ENCODE measurements around the gene LY6G6C.

The LY6G6C gene

DNA sequence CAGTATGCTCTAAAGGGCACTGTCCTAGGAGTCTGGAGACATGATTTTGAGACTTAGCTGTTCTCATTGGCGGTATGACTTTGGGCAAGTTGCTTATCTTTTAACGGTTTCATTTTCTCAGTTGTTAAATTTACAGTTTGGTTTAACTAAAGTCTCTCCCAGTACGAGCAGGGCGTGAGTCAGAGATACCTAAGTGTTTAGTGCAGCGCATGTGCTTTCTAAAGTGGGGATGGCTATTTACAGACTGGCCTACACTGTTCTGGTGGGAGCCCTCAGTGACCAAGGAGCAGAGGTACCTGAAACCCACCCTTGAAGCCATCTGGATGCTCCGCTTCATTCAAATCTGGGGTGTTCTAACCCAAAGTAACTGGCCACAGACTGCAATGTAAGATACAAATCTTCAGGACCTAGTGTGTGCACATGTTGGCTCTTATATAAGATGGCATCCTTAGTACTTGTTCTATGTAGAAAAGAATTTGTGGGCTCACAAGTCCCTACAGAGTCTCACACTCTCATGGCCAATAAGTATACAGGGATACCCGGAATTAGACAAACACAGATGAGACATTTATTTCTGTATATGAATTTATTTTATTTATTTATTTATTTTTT lies 29.0 kb upstream of the LY6G6C start:
- Histone ChIP-seq H2AFZ (ENCODE audit: low read length) (no peak overlapping the region), H3K9ac (ENCODE audit: low read length) (no peak overlapping the region), H3K9me3 (ENCODE audit: low read length) (no peaks in the 10 kb centered on the region), H3K79me2 (ENCODE audit: insufficient read depth, low read length) (no peaks in the 10 kb centered on the region), H3F3A (ENCODE audit: insufficient read depth, low read length) (no peaks in the 10 kb centered on the region), H3K36me3 (ENCODE audit: insufficient read depth, low read length) (peaks cover 26% of the 10 kb centered on the region), H3K4me3 (ENCODE audit: low read depth, low read length, poor library complexity, severe bottlenecking) (no peak overlapping the region), H3K27me3 (ENCODE audit: insufficient read depth, low read length) (no peaks in the 10 kb centered on the region), H3K4me1 (ENCODE audit: insufficient read depth, low read length, severe bottlenecking) (no peaks in the 10 kb centered on the region), H3K9me2 (ENCODE audit: low read depth, low read length) (no peaks in the 10 kb centered on the region), H3K27ac (ENCODE audit: low read depth, low read length, poor library complexity, severe bottlenecking) (no peak overlapping the region), H4K20me1 (ENCODE audit: insufficient read depth, low read length) (no peaks in the 10 kb centered on the region), H3K4me2 (ENCODE audit: low read length) (no peak overlapping the region)
- TF ChIP-seq, protein P1, sequence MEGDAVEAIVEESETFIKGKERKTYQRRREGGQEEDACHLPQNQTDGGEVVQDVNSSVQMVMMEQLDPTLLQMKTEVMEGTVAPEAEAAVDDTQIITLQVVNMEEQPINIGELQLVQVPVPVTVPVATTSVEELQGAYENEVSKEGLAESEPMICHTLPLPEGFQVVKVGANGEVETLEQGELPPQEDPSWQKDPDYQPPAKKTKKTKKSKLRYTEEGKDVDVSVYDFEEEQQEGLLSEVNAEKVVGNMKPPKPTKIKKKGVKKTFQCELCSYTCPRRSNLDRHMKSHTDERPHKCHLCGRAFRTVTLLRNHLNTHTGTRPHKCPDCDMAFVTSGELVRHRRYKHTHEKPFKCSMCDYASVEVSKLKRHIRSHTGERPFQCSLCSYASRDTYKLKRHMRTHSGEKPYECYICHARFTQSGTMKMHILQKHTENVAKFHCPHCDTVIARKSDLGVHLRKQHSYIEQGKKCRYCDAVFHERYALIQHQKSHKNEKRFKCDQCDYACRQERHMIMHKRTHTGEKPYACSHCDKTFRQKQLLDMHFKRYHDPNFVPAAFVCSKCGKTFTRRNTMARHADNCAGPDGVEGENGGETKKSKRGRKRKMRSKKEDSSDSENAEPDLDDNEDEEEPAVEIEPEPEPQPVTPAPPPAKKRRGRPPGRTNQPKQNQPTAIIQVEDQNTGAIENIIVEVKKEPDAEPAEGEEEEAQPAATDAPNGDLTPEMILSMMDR (IDR thresholded peaks at IDR 0.05; ENCODE audit: low read length) = no peak
- no peak for TF ChIP-seq EZH2 (IDR thresholded peaks at IDR 0.05; ENCODE audit: borderline replicate concordance, low read length)

DNA sequence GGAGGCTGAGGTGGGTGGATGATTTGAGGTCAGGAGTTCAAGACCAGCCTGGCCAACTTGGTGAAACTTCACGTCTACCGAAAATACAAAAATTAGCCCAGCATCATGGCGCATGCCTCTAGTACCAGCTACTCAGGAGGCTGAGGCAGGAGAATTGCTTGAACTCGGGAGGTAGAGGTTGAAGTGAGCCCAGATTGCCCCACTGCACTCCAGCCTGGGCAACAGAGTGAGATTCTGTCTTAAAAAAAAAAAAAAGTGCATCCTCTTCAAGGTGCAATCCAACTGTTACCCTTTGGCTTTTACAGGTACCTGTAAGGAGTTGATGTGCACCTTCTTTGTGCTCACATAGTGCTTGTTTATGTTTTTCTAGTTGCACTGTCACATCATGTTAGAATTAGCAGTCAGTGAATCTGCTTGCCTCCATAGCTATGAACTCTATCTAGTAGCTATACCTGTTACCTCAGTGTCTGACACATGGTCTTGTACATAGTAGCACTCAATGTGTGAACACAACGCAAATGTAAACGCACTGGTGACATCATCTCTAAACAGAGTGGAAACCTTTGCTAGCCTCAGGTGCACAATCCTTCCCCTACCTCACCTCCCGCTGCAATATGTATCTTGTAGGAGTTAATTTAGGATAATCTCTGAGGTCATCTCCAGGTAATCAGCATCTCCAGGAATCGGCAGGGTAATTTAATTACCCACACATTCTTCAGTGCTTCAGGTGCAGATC lies 27.9 kb upstream of the LY6G6C start:
- H3K4me3 ChIP-seq (ENCODE audit: low read depth, low read length, poor library complexity, severe bottlenecking) = no peak overlapping the region
- H3K4me1 ChIP-seq (ENCODE audit: insufficient read depth, low read length, severe bottlenecking) = no peaks in the 10 kb centered on the region
- no peak overlapping the region for H3K27ac ChIP-seq (ENCODE audit: low read depth, low read length, poor library complexity, severe bottlenecking)
- no peak overlapping the region for H2AFZ ChIP-seq (ENCODE audit: low read length)
- no peaks in the 10 kb centered on the region for H3K79me2 ChIP-seq (ENCODE audit: insufficient read depth, low read length)
- no peak for TF ChIP-seq EZH2 (IDR thresholded peaks at IDR 0.05; ENCODE audit: borderline replicate concordance, low read length)
- H3K9me2 ChIP-seq (ENCODE audit: low read depth, low read length) = no peaks in the 10 kb centered on the region
- no peaks in the 10 kb centered on the region for H3F3A ChIP-seq (ENCODE audit: insufficient read depth, low read length)
- no peaks in the 10 kb centered on the region for H4K20me1 ChIP-seq (ENCODE audit: insufficient read depth, low read length)
- H3K27me3 ChIP-seq (ENCODE audit: insufficient read depth, low read length) = no peaks in the 10 kb centered on the region
- H3K9ac ChIP-seq (ENCODE audit: low read length) = no peak overlapping the region
- H3K9me3 ChIP-seq (ENCODE audit: low read length) = no peaks in the 10 kb centered on the region
- no peak overlapping the region for H3K4me2 ChIP-seq (ENCODE audit: low read length)
- peaks cover 33% of the 10 kb centered on the region for H3K36me3 ChIP-seq (ENCODE audit: insufficient read depth, low read length)

DNA sequence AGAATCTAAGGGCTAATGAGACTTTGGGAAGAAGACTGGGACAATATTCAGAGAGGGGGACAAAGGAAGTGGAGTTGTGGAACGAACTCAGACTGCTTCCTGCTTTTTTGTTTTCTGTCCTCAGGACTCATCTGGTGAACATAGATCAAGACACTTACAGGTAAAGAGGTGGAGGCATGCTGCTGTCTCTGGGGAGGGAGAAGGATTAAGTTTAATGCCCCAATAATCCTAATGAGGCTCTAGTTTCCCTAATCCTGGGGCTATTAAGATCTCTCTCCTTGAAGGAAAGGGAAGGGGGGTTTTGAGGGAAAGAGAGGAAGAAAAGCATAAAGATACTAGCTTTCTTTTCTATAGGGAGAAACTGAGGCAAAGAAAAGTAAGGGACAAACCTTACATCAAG lies 22.9 kb upstream of the LY6G6C start:
- H3K9ac ChIP-seq (ENCODE audit: low read length) = no peak overlapping the region
- H3K36me3 ChIP-seq (ENCODE audit: insufficient read depth, low read length) = peaks cover 54% of the 10 kb centered on the region
- no peak overlapping the region for H2AFZ ChIP-seq (ENCODE audit: low read length)
- no peaks in the 10 kb centered on the region for H4K20me1 ChIP-seq (ENCODE audit: insufficient read depth, low read length)
- TF ChIP-seq EZH2 (IDR thresholded peaks at IDR 0.05; ENCODE audit: borderline replicate concordance, low read length) = no peak
- TF ChIP-seq, protein P1 (IDR thresholded peaks at IDR 0.05; ENCODE audit: low read length) = no peak
- H3K4me2 ChIP-seq (ENCODE audit: low read length) = no peak overlapping the region
- H3K9me3 ChIP-seq (ENCODE audit: low read length) = no peaks in the 10 kb centered on the region
- H3K4me1 ChIP-seq (ENCODE audit: insufficient read depth, low read length, severe bottlenecking) = peaks cover 12% of the 10 kb centered on the region
- no peaks in the 10 kb centered on the region for H3K9me2 ChIP-seq (ENCODE audit: low read depth, low read length)
- no peaks in the 10 kb centered on the region for H3K79me2 ChIP-seq (ENCODE audit: insufficient read depth, low read length)
- no peak overlapping the region for H3K27ac ChIP-seq (ENCODE audit: low read depth, low read length, poor library complexity, severe bottlenecking)
- H3K4me3 ChIP-seq (ENCODE audit: low read depth, low read length, poor library complexity, severe bottlenecking) = no peak overlapping the region
- no peaks in the 10 kb centered on the region for H3K27me3 ChIP-seq (ENCODE audit: insufficient read depth, low read length)
- H3F3A ChIP-seq (ENCODE audit: insufficient read depth, low read length) = no peaks in the 10 kb centered on the region
